ENCODE data around the gene TPH1. TPM values are rescaled to one million over a fixed set of nuclear protein-coding genes. Genes with fewer than 3 reads are reported as not detected.
"Not testable (repeated sequence)": the region's sequence is repeated elsewhere in the genome, so short reads cannot be mapped to it uniquely, and the experiment has no call there.

The TPH1 gene
- total RNA-seq, 5 donors from 2014 or later (not counting 1 experiment from before 2014, with no cell fraction given) = 0.38 to 1.3 (median 1.1) TPM

DNA sequence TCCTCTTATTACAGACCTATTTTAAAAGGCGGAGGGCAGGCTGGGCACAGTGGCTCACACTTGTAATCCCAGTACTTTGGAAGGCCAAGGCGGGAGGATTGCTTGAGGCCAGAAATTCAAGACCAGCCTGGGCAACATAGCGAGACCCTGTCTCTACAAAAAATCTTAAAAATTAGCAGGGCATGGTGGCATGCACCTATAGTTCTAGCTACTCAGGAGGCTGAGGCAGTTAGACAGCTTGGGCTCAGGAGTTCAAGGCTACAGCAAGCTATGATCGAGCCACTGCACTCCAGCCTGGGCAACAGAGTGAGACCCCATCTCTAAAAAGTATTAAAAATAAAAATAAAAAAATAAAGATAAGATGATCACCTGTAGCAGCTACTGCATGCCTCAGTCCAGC is 45.9 kb downstream of the TPH1 start:
- H3K4me1 ChIP-seq (ENCODE audit: control insufficient read depth in 1 of 2, extremely low read depth in 1 of 2, insufficient read depth in 2 of 2, low read length in 2 of 2); H3K4me3 Mint-ChIP-seq; H3K27me3 ChIP-seq (replicated peaks in 1 of 2; ENCODE audit: control insufficient read depth in 2 of 2, extremely low read depth in 1 of 2, insufficient read depth in 2 of 2, low read length in 1 of 2); H3K4me3 ChIP-seq (ENCODE audit: control insufficient read depth in 1 of 2, extremely low read depth in 1 of 2, low read length in 1 of 2); H3K27ac ChIP-seq (ENCODE audit: low read length); H3K9me3 ChIP-seq; ATAC-seq (replicated peaks in 1 of 4); DNase-seq; POLR2A ChIA-PET; H3K9me3 Mint-ChIP-seq; H3K27ac Mint-ChIP-seq; H3K27me3 Mint-ChIP-seq: not testable (repeated sequence)
- CTCF ChIA-PET = interaction anchor here (0.6 kb wide), 2 partner anchors 9 to 582 kb away, joined by 3 to 4 read pairs; no protein-coding TSS in a partner anchor
- peaks cover 76% of the 10 kb centered on the region for H3K36me3 Mint-ChIP-seq
- H3K4me1 Mint-ChIP-seq = peaks cover 0 to 12% (median 9%) of the 10 kb centered on the region in 3 donors
- 96% methylated on average over 3 of the region's 4 CpGs for WGBS (ENCODE audit: insufficient coverage)
- H3K36me3 ChIP-seq (ENCODE audit: control insufficient read depth in 2 of 2, extremely low read depth in 1 of 2, insufficient read depth in 1 of 2, low read length in 1 of 2) = peaks cover 5 to 62% of the 10 kb centered on the region in 2 donors

Other genes starting within 250 kb of the TPH1 start
- 10 to 100 TPM; 45.9 to 59.1 (median 55.9) TPM for gene SERGEF, start 33.2 kb downstream of the TPH1 start, total RNA-seq
- 10 to 100 TPM; 17.2 to 22.5 (median 18.8) TPM for gene SAAL1, start 59.8 kb upstream of the TPH1 start, total RNA-seq
- not detected for gene MRGPRX3, start 86.3 kb upstream of the TPH1 start, total RNA-seq
- gene MRGPRX4, start 126.6 kb upstream of the TPH1 start, total RNA-seq = not detected
- under 1 TPM in 3 of 5 donors, not detected in 2; 0.54 to 0.93 (median 0.63) TPM for gene SAA4, start 190.5 kb upstream of the TPH1 start, total RNA-seq
- 10 to 100 TPM in 1 of 5 donors, 1 to 10 TPM in 2, not detected in 2; 7.4 to 10.2 (median 8.3) TPM for gene SAA2, start 202.4 kb upstream of the TPH1 start, total RNA-seq
- 10 to 100 TPM in 1 of 5 donors, 1 to 10 TPM in 2, not detected in 2; 7.6 to 12.9 (median 9.4) TPM for gene SAA1, start 220.0 kb upstream of the TPH1 start, total RNA-seq

Measured in T-cell (primary cell).